OCI-LY3 (cell line): Measurements from ENCODE around the gene CARS2.

Experiments
- H2AFZ ChIP-seq: fragments of 200-600, 300-600 bp; shearing (Covaris generic); 2 replicates; pipeline ENCODE4 v1.6.0; 2014; ENCODE audit warnings: antibody characterized with exemption, low read depth, low read length
- H3K27ac ChIP-seq: fragments of 200-600, 300-600 bp; sonication (generic); 2 replicates; pipeline ENCODE4 v1.5.1; 2014; ENCODE audit warnings: mild to moderate bottlenecking, low read length, moderate library complexity, mixed read lengths
- H3K27me3 ChIP-seq: fragments of 200-600, 300-600 bp; sonication (generic); 2 replicates; pipeline ENCODE4 v1.6.1; 2014; ENCODE audit warnings: low read depth, low read length, mixed read lengths
- H3K36me3 ChIP-seq: fragments of 200-600, 300-600 bp; sonication (generic); replicated peaks from 2 replicates; pipeline ENCODE3; 2014; ENCODE audit warnings: low read depth, low read length, mixed read lengths
- H3K4me1 ChIP-seq: fragments of 300-600, 200-600 bp; sonication (generic); 2 replicates; pipeline ENCODE4 v1.6.1; 2014; ENCODE audit warnings: low read length, mixed read lengths
- H3K4me2 ChIP-seq: fragments of 200-600, 300-600 bp; sonication (generic); 2 replicates; pipeline ENCODE4 v1.6.1; 2014; ENCODE audit warnings: low read length, mixed read lengths
- H3K4me3 ChIP-seq: fragments of 300-600, 200-600 bp; sonication (generic); 2 replicates; pipeline ENCODE4 v1.5.1; 2014; ENCODE audit warnings: antibody characterized with exemption, mild to moderate bottlenecking, low read length, moderate library complexity
- H3K79me2 ChIP-seq: fragments of 300-600, 200-600 bp; shearing (Covaris generic); 2 replicates; pipeline ENCODE4 v1.6.1; 2014; ENCODE audit warnings: mild to moderate bottlenecking, low read length, mixed read lengths
- H3K9ac ChIP-seq: fragments of 300-600, 200-600 bp; shearing (Covaris generic); 2 replicates; pipeline ENCODE4 v1.6.0; 2014; ENCODE audit warnings: mild to moderate bottlenecking, low read length, moderate library complexity
- H3K9me3 ChIP-seq: fragments of 200-600, 300-600 bp; shearing (Covaris generic); 2 replicates; pipeline ENCODE4 v1.6.1; 2014; ENCODE audit warnings: low read length, mixed read lengths; ENCODE audit not compliant: insufficient read depth
- H4K20me1 ChIP-seq: fragments of 200-600, 300-600 bp; sonication (generic); 2 replicates; pipeline ENCODE4 v1.6.1; 2016; ENCODE audit warnings: low read length, mixed read lengths; ENCODE audit not compliant: insufficient read depth
- EZH2phosphoT487 ChIP-seq: fragments of 200-600 bp; shearing (Covaris generic); IDR thresholded peaks from 2 replicates; pipeline ENCODE4 v1.6.1; 2018; ENCODE audit warnings: antibody characterized with exemption, mixed run types, low read depth
- TF ChIP-seq, protein P1 (sequence below): fragments of 200-600, 300-600 bp; sonication (generic); IDR thresholded peaks from 2 replicates; pipeline ENCODE4 v1.5.1; 2014; ENCODE audit warnings: antibody characterized with exemption, low read length, low read depth

The CARS2 gene

GRCh38 chr13:110643768-110644421 is 62.0 kb downstream of the CARS2 start:
- Histone ChIP-seq H3K9me3 (no peaks in the 10 kb centered on the region), H3K4me1 (peaks cover 10% of the 10 kb centered on the region; the same call in 1 of the 2 replicates), H4K20me1 (peaks cover 5% of the 10 kb centered on the region; the same call in 1 of the 2 replicates), H3K4me3 (no peak overlapping the region), H3K79me2 (no peaks in the 10 kb centered on the region), H3K36me3 (peaks cover 48% of the 10 kb centered on the region), H3K27ac (no peak overlapping the region), H3K9ac (no peak overlapping the region), H3K4me2 (no peak overlapping the region), H2AFZ (no peak overlapping the region), H3K27me3 (no peaks in the 10 kb centered on the region)
- TF ChIP-seq, protein P1, sequence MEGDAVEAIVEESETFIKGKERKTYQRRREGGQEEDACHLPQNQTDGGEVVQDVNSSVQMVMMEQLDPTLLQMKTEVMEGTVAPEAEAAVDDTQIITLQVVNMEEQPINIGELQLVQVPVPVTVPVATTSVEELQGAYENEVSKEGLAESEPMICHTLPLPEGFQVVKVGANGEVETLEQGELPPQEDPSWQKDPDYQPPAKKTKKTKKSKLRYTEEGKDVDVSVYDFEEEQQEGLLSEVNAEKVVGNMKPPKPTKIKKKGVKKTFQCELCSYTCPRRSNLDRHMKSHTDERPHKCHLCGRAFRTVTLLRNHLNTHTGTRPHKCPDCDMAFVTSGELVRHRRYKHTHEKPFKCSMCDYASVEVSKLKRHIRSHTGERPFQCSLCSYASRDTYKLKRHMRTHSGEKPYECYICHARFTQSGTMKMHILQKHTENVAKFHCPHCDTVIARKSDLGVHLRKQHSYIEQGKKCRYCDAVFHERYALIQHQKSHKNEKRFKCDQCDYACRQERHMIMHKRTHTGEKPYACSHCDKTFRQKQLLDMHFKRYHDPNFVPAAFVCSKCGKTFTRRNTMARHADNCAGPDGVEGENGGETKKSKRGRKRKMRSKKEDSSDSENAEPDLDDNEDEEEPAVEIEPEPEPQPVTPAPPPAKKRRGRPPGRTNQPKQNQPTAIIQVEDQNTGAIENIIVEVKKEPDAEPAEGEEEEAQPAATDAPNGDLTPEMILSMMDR, result no peak
- TF ChIP-seq EZH2phosphoT487, result no peak

DNA sequence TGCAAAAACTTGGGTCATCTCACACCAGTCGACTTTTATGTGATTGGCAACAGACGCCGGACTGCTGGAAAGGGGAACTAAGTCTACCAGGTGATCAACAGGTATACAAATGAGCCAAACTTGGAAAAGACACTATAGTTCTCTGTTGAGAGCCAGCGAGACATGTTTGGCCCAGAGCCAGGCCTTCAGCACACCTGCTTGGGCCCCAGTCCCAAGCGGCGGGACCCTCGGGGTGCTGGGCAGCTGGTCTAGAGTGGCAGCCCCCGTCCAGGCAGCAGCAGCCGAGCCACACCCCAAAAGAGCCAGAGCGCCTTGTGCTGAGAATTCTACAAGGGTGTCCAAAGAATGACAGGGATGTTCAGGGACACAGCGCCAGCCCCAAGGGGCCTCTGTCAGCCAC is 62.6 kb downstream of the CARS2 start:
- H3K27ac ChIP-seq, result no peak overlapping the region
- H3K4me3 ChIP-seq, result no peak overlapping the region
- H3K27me3 ChIP-seq, result no peaks in the 10 kb centered on the region
- peaks cover 5% of the 10 kb centered on the region; the same call in 1 of the 2 replicates for H4K20me1 ChIP-seq
- H3K4me1 ChIP-seq, result peaks cover 10% of the 10 kb centered on the region; the same call in 1 of the 2 replicates
- no peak overlapping the region for H3K4me2 ChIP-seq
- H3K36me3 ChIP-seq, result peaks cover 53% of the 10 kb centered on the region
- no peaks in the 10 kb centered on the region for H3K9me3 ChIP-seq
- no peak overlapping the region for H3K9ac ChIP-seq
- TF ChIP-seq, protein P1, result no peak
- TF ChIP-seq EZH2phosphoT487, result no peak
- no peaks in the 10 kb centered on the region for H3K79me2 ChIP-seq
- H2AFZ ChIP-seq, result no peak overlapping the region

DNA sequence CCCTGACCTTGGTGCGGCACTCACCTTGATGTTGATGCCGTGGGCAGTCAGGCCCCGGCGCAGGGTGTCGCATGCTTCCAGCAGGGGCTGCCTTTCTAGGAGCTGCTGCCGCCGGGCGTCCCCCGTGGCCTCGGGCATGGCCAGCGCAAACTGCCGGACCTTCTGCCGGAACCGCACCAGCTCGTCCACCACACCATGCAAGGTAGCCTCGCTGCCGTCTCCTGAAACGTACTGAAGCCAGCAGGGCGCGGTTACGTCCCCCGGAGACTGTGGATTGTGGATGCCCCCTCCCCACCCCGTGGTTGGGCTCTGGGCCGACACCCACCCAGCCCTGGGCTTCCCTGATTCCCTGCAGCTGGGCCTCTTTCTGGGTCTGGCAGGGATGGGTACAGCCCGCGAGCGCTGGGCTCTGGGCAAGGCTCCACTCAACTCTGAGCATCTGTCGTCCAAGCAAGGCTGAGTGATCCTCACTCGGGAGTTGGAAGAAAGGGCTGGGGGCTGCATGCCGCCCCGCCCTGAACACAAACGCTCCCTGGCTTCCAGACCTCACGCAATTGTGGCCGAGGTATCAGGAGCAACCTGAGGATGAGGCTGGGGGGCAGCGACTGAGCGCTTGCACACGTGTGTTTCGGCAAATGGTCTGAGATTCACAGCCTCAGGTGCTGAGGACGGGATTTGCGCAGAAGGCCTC is 63.5 kb downstream of the CARS2 start:
- H3K9me3 ChIP-seq, result no peaks in the 10 kb centered on the region
- H3K4me1 ChIP-seq, result peaks cover 10% of the 10 kb centered on the region; the same call in 1 of the 2 replicates
- H3K4me3 ChIP-seq, result no peak overlapping the region
- H3K4me2 ChIP-seq, result no peak overlapping the region
- H3K9ac ChIP-seq, result no peak overlapping the region
- H3K36me3 ChIP-seq, result peaks cover 62% of the 10 kb centered on the region
- H3K27ac ChIP-seq, result no peak overlapping the region
- H4K20me1 ChIP-seq, result peaks cover 5% of the 10 kb centered on the region; the same call in 1 of the 2 replicates
- no peaks in the 10 kb centered on the region for H3K27me3 ChIP-seq
- H3K79me2 ChIP-seq, result no peaks in the 10 kb centered on the region
- TF ChIP-seq EZH2phosphoT487, result no peak
- TF ChIP-seq, protein P1, result no peak
- H2AFZ ChIP-seq, result no peak overlapping the region
